Endometrial microvascular endothelial cells (primary cell): ENCODE data around the gene SLC15A5. TPM values are rescaled to one million over a fixed set of nuclear protein-coding genes. Genes with fewer than 3 reads are reported as not detected.

Source experiments
- in situ Hi-C: cut with HindIII; loops from 2 replicates; pipeline ENCODE4 v1.10.0; 2017; ENCODE audit warnings: low sequenced_read_pairs, low pct_unique_long_range_greater_than_20kb; ENCODE audit errors: inconsistent ontology term
- total RNA-seq: library from RNA; depleted of rRNA; stranded (reverse); fragments of >200 nt; gene quantifications from one replicate; pipeline ENCODE4 v1.2.3, GENCODE V29; 2015; ENCODE audit errors: inconsistent ontology term

The SLC15A5 gene
- total RNA-seq, 1 donor from 2014 or later, result not detected

DNA sequence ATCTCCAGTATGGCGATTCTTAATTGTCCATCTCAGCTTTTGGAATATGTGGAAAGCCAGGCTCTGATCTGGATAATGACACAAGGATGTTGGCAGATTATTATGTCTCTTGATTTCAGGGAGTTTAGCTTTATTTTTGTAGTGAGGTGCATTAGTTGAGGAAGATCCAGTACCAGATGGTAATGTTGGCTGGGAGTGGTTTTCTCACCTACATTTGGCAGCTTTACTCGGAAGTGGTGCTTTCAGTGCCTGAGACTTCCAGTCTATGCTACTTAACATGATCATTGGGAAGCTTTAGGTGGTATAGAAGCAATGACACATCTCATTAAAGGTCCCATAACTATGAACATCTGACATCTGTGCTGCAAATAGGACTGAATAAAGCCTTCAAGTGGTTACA lies 7.5 kb downstream of the SLC15A5 start:
- in situ Hi-C loops, result no loop called here

- in situ Hi-C loops, result no loop called here
Observed at GRCh38 chr12:16266085-16266484, 11.4 kb downstream of the SLC15A5 start.

- in situ Hi-C loops, result no loop called here
Observed at GRCh38 chr12:16261944-16262475, 15.5 kb downstream of the SLC15A5 start.

DNA sequence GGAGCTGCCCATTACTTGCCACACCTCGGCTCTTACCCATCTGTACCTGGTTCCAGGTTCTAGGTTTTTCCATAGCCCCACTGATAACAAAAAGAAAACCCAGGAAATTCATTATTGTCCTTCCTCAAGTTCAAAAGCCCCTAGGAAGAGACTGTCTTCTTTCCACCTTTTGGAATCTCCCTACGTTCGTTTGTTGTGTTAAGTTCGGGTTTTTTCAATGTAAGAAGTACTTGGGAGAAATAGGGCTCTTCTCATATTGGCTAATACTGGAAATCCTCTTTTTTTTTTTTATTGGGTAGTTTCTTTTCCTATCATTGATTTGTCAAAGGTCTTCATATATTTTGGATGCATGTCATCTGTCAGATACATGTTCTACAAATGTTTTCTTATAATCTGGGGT lies 17.3 kb downstream of the SLC15A5 start:
- in situ Hi-C loops, result no loop called here

GRCh38 chr12:16258963-16259362 lies 18.5 kb downstream of the SLC15A5 start:
- in situ Hi-C loops, result no loop called here

GRCh38 chr12:16246264-16246663 lies 31.2 kb downstream of the SLC15A5 start:
- in situ Hi-C loops, result no loop called here

GRCh38 chr12:16245209-16245608 lies 32.3 kb downstream of the SLC15A5 start:
- in situ Hi-C loops, result no loop called here

DNA sequence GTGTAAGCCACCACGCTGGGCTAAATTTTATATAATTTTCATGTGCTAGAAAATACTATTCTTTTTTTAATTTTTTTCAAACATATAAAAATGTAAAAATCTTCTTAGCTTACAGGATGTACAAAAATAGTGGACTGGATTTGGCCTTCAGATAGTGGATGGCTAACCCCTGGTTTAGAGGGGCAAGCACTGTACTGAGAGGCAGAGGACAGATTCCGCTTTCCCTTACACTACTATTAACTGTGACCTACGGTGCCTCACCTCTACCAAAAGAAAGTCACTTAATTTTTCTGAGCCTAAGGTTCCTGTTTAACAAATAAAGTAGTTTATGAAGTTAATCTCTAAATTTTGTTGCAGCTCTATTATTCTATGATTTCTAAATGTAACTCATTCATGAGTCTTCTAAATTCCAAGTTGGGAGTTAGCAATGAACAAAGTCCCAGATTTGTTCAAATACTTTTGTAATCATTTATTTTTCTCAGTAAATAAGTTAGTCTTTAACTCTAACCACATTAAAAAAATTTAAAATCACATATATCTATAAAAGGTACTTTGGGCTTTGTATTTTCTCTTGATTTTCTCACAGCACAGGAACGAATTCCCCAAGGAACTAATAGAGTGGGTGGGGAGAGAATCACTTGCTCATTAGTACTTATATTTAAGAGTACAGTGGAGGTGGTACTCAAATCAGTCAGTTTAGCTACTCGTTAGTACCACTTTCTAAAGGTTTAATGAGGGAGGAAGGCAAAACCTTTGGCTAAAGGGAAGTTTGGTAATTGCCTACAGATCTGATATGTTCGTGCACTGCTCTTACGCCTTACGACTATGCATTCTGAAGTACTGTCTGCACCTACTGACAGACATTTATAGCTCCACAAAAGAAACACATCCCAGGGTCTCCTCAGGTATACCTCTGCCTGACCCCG lies 33.7 kb downstream of the SLC15A5 start:
- in situ Hi-C loops, result no loop called here

DNA sequence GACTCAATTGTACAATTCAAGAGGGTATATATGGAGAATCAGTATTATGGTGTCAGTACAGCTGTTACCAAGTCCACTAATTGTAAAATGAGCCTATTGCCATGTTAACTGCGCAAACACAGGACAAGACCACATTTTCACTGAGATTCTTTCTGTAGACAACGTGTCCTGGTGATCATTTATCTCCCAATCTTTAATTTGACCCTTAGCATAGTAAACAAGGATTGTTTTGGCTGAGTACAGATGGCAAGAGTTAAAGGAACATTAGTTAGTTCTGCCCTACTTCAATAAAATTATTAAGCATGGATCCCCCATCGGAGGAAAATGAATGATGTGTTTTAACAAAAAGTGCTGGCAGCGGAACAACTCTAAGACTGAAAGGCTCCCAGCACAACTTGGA lies 36.1 kb downstream of the SLC15A5 start:
- in situ Hi-C loops, result no loop called here

- in situ Hi-C loops, result no loop called here
Observed at GRCh38 chr12:16238661-16239060, 38.8 kb downstream of the SLC15A5 start.

DNA sequence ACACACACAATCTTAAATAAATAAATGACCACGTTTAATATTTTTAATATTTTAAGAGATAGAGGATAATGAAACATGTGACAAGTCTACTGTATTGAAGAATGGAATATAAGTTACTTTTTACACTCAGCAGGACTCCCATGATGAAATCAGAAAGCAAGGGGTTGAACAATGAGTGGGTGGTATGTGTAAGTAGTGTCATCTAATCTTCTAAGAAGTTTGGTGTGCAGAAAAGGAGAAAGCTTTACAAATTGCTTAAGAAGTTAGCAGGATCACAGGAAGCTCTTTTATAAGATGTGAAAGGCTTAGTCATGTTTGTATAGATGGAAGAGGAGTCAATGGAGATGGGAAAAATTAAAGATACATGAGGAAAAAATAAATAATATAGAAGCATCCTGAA lies 47.8 kb downstream of the SLC15A5 start:
- in situ Hi-C loops, result no loop called here

GRCh38 chr12:16228067-16228466 lies 49.4 kb downstream of the SLC15A5 start:
- in situ Hi-C loops, result no loop called here

GRCh38 chr12:16225692-16226091 lies 51.8 kb downstream of the SLC15A5 start:
- in situ Hi-C loops, result no loop called here

DNA sequence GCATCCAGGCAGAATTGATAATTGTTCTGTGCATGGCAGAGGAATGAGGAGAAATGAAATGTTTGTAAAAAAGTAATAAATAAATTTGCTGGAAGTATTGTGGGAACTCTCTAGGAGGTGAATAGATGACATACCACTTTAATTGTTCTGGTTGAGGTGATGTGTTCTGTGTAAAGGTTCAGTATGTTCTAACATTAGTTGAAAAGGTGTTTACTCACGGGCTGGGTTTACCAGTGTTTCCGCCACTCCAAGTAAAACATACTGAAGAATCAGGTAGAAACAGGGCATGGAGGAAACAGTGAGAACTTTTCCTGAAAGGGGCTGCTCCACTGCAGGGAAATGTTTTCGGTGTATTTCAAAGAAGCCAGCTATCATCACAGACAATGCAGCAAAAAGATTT lies 53.3 kb downstream of the SLC15A5 start:
- in situ Hi-C loops, result no loop called here

GRCh38 chr12:16221776-16222175 lies 55.7 kb downstream of the SLC15A5 start:
- in situ Hi-C loops, result no loop called here

DNA sequence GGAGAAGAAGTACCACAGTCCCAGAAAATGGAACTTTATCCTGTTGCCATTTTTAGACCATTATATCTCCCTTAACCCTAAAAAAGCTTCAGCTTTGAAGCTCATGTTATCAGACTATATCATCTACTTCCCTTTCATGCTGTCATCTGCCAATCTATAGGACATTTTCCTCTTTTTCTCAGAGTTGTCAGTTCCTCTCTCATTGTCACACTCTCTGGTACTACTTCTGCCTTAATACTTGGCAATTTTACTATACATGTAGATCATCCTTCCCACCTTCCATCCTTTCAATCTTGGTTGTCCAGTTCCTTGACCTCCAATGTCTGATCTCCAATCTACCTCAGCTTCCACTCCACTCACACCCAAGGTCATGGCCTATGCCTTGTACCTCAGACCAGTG lies 57.4 kb downstream of the SLC15A5 start:
- in situ Hi-C loops, result no loop called here

- in situ Hi-C loops, result no loop called here
Observed at GRCh38 chr12:16218934-16219751, 58.3 kb downstream of the SLC15A5 start.

GRCh38 chr12:16218234-16218633 lies 59.3 kb downstream of the SLC15A5 start:
- in situ Hi-C loops, result no loop called here

DNA sequence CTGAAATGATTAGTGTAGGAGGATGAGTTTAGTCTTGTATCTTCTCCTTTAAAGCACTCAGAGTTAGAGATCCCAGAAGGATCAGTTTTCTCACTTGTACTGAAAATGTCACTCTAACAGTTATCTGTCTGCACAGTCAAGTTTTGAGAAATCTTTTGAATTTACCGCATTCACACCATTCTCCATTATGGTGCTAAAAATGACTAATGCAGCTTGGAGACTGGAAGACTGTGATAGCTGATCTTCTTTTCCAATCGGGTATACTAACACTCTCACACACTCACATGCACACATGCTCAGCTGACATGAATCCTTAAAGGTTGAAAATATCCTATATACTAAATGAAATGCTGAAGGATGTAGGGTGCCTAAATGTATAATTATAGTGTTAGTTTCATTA lies 65.8 kb downstream of the SLC15A5 start:
- in situ Hi-C loops, result no loop called here

GRCh38 chr12:16198884-16199283 lies 78.6 kb downstream of the SLC15A5 start:
- in situ Hi-C loops, result no loop called here
